HG03045 (cell line): Measurements from ENCODE around the gene MAP1S.

Source experiments
- ATAC-seq: cut with Tn5 transposase; IDR thresholded peaks from one replicate; pipeline ENCODE4 v1.9.1; 2021; ENCODE audit warnings: mild to moderate bottlenecking, moderate library complexity; ENCODE audit not compliant: unreplicated experiment

Gene MAP1S

GRCh38 chr19:17727843-17728242 lies 8.6 kb downstream of the MAP1S start:
- ATAC-seq, result no peak

- no peak for ATAC-seq
Observed at GRCh38 chr19:17733127-17733526, 13.8 kb downstream of the MAP1S start.

DNA sequence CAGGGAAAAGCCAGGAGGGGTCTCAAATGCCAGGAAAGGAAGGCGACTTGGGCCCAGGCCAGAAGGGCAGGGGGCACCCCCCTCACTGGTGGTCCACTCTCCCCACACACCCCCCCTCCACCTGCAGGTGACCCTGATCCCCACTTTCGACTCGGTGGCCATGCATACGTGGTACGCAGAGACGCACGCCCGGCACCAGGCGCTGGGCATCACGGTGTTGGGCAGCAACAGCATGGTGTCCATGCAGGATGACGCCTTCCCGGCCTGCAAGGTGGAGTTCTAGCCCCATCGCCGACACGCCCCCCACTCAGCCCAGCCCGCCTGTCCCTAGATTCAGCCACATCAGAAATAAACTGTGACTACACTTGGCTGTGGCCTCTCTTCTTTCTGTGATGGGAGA lies 14.9 kb downstream of the MAP1S start:
- ATAC-seq, result no peak

DNA sequence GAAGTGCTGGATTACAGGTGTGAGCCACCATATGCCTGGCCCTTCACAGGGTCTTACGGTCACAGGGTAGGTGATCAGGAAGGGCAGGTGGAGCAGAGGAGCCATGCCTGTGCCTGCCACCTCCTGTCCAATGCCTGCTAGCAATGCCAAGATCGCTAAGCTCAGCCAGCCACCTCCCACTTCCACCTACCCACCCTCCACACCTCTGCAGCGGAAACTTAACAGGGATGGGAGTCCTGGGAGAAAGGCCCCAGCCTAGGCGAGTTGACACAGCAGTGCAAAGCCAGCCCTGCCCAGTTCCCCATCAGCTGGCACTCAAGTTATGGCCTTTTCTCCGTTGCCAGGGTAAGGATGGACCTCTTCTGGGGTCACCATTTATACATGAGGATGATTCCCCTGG lies 16.1 kb downstream of the MAP1S start:
- no peak for ATAC-seq

- ATAC-seq, result no peak
Observed at GRCh38 chr19:17737690-17738153, 18.4 kb downstream of the MAP1S start.

- ATAC-seq, result no peak
Observed at GRCh38 chr19:17739121-17739875, 20.0 kb downstream of the MAP1S start.

DNA sequence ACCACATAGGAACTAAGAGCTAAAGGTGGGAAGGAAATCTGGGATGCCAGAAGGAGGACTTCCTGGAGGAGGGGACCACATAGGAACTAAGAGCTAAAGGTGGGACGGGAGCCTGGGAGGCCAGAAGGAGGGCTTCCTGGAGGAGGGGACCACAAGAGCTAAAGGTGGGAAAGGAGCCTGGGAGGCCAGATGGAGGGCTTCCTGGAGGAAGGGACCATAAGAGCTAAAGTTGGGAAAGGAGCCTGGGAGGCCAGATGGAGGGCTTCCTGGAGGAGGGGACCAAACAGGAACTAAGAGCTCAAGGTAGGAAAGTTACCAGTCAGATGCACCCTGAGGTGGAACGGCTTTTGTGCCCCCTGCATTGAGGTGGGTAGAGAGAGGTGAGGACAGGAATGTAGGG lies 22.2 kb downstream of the MAP1S start:
- no peak for ATAC-seq

DNA sequence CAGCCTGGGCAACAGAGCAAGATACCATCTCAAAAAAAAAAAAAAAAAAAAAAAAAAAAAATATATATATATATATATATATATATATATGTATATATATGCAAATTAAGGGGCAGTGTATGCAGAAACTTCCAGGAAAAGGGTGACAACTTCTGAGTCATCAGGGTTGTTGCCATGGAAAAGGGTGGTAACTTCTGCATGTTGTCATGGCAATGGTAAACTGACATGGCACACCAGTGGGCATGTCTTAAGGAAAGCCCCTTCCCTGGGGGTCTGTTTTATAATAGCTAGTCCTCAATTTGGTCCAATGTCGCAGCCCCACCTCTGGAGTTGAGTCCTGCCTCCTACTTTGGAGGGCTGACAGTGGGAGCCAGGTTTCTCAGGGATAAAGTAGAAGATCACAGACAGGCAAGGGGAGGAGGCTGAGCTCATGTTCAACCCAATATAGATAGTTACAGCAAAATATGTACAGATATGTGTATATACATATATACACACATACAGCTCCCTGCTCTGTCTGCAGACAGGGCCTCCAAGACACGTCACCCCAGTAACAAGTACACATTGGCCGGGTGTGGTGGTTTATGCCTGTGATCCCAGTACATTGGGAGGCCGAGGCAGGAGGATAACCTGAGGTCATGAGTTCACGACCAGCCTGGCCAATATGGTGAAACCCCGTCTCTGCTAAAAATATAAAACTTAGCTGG lies 24.7 kb downstream of the MAP1S start:
- ATAC-seq, result no peak

DNA sequence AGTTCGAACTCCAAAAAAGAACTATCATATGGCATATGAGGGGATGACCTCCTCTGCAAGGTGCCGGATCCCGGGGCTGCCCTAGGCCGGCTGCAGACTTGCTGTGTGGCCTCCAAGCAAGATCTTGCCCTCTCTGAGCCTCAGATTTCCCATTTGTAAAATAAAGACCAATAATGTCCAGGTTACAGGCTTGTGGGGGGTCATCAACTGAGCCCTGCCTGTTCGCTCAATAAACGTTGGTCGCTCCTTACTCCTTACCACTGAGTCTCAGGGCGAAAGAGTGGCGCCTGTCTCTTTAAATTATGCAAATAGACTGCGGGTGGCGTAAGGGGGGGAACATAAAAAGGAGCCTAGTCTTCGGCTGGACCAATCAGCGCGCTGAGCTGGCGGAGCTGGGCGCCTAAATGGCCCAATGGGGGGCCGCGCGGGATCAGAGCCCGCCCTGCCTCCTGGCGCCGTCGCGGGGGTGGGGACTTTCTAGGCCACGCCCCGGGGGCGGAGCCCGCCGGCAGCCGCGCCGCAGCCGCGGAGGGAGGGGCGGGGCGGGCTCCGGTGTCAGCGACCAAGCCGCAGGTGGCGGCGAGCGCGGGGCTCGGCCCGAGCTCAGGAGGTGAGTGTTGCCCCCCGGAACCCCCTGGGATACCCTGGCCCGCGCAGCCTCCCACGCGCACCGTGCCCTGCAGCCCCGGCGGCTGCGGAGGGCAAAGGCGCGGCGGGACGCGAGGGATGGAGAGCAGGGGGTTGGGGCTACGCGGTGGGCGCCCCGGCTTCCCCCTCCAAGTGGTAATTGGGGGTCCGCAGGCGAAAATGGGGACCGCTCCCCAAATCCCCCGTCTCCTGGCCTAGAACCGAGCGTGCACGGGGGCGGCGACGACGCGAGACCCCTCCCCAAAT lies 28.2 kb downstream of the MAP1S start:
- ATAC-seq, result peak; percentile 70

DNA sequence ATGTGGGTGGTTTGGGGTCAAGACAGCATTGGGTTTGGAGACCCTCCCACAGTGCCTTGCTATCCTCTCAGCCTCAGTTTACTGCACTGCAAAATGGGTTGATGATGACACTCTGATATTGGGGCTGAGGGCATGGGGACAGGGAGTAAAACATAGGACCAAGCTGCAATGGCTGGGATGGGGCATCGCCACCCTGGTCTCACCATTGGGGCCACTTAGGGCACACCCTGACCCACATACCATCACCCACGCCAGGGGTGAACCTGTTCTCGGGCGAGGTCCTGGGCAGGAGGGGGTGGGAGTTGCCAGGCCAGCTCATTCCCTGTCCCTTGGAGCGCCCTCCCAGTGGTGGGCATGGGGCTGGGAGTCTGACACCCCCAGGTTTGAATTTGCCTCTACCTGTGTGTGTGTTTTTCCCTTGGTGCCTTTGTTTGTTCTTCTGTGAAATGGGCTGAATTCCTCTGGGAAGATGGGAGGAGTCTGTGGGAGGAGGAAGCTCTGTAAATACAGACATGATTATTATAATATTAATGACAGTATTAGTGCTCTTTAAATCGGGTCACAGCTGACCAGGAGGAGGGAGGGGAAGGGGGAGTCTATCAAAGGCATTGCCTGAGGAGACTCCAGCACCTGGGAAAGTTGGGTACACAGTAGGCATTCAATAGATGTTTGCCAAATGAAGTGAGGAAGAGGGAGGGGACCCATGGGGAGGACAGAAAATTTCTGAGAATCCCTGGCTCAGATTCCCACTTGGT lies 29.8 kb downstream of the MAP1S start:
- no peak for ATAC-seq

GRCh38 chr19:17749912-17750317 lies 30.6 kb downstream of the MAP1S start:
- ATAC-seq, result no peak

GRCh38 chr19:17751103-17751911 lies 32.0 kb downstream of the MAP1S start, which contains the start of gene FCHO1:
TSS of gene FCHO1 (plus strand) at chr19:17751477. CDS start at chr19:17755165, 3,688 bp downstream.
- ATAC-seq, result no peak

GRCh38 chr19:17751912-17752273 lies 32.6 kb downstream of the MAP1S start:
- ATAC-seq, result no peak

DNA sequence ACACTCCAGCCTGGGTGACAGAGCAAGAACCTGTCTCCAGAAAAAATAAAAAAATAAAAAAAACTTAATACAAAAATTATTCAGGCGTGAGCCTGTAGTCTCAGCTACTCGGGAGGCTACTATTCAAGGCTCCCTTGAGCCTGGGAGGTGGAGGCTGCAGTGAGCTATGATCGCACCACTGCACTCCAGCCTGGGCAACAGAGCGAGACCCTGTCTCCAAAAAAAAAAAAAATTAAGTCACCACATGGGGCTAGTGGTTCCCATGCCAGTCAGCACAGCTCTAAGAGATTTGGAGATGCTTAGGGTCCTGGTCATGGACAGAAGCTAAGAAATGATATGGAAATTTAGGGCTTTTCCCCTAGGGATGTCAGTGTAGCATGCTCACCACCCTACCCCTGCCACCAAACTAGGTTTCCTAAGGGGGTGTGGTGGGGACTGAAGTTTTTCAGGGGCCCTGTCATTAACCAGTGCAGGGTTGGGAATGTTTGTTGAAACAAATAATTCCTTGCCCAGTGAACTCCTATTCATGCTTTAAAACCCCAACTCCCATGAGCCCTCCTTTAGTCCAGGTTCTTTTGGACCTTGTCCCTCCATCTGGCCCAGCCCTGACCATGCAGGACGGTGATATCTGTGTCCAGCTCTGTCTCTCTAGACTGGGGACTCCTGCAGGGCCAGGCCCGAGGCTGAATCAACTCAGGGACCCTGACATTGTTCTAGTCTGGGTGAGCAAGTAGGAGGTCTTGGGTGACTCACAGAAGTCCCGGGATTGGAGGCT lies 33.8 kb downstream of the MAP1S start:
- no peak for ATAC-seq

DNA sequence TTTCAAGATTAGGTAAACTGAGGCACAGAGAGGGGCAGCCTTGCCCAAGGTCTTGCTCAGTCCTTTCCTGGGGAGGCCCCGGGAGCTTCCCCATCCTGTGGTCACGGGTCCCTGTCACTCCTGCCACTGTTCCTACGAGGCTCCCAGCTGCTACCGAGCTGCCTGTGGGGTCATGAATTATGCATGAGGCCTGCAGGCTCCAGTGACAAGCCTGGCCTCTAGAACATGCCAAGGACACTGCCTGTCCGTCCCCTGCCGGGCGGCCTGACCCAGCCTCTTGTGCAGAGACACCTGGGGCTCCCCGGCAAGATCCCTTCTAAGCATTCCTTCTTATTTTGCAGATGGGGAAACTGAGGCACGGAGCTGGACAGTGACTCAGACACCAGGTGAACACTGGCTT lies 34.7 kb downstream of the MAP1S start:
- no peak for ATAC-seq

GRCh38 chr19:17754634-17755442 lies 35.6 kb downstream of the MAP1S start:
- ATAC-seq, result peak; percentile 45

- ATAC-seq, result no peak
Observed at GRCh38 chr19:17755443-17755890, 36.2 kb downstream of the MAP1S start.
